NCI-H1930 (cell line): ENCODE results near the gene CCDC190.
"Not testable (repeated sequence)": the region's sequence is repeated elsewhere in the genome, so short reads cannot be mapped to it uniquely, and the experiment has no call there.

Source experiments
- DNase-seq, 2 experiments: peaks; one replicate each; lab custom pipeline; 2025; lab: John Stamatoyannopoulos, UW

The CCDC190 gene

GRCh38 chr1:162835157-162835899, 25.6 kb downstream of the CCDC190 start:
- DNase-seq, result no peak

GRCh38 chr1:162832470-162832869, 28.5 kb downstream of the CCDC190 start:
- DNase-seq, result no peak

GRCh38 chr1:162829268-162829667, 31.7 kb downstream of the CCDC190 start:
- no peak for DNase-seq

GRCh38 chr1:162823771-162824525, 37.0 kb downstream of the CCDC190 start:
- DNase-seq, result no peak

- no peak for DNase-seq
Measured at GRCh38 chr1:162823231-162823630, 37.7 kb downstream of the CCDC190 start.

GRCh38 chr1:162822391-162823200, 38.4 kb downstream of the CCDC190 start:
- peak; percentile 57 to 69 for DNase-seq

- DNase-seq, result not testable (repeated sequence)
Measured at GRCh38 chr1:162818666-162819065, 42.3 kb downstream of the CCDC190 start.

- not testable (repeated sequence) for DNase-seq
Measured at GRCh38 chr1:162818136-162818535, 42.8 kb downstream of the CCDC190 start.

GRCh38 chr1:162812357-162812756, 48.6 kb downstream of the CCDC190 start:
- not testable (repeated sequence) for DNase-seq

GRCh38 chr1:162807503-162807902, 53.5 kb downstream of the CCDC190 start:
- DNase-seq, result not testable (repeated sequence)
